ENCODE data around the gene KAT8. TPM values are rescaled to one million over a fixed set of nuclear protein-coding genes. Genes with fewer than 3 reads are reported as not detected.

Gene KAT8
- total RNA-seq, 2 experiments from 2014 or later = 58.1 to 64.5 TPM

DNA sequence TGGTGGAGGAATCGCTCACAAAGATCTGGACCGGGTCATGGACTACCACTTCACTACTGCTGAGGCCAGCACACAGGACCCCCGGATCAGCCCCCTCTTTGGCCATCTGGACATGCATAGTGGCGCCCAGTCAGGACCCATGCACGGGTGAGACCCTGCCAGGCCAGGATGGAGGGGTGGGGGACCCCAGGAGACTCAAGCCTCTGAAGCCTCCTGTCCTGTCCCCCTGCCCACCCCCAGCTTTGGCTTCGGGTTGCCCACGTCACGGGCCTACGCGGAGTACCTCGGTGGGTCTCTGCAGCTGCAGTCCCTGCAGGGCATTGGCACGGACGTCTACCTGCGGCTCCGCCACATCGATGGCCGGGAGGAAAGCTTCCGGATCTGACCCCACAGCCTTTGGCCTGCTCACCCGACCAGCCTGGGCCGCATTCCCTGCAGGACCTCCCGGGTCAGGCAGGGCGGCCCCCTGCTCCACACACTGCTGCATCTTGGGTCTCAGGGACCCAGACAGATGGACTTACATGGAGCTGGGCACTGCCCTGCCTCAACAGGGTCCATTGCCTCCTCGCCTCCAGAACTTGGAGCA lies 5.5 kb upstream of the KAT8 start:
- Mint-ChIP-seq H3K27ac (no peak overlapping the region), H3K27me3 (ENCODE audit: low read depth) (no peaks in the 10 kb centered on the region), H3K36me3 (ENCODE audit: low read depth) (peaks cover 11% of the 10 kb centered on the region), H3K4me3 (no peak overlapping the region), H3K4me1 (ENCODE audit: low read depth) (peaks cover 38% of the 10 kb centered on the region), H3K9me3 (no peaks in the 10 kb centered on the region)
- no peak for DNase-seq
- intact Hi-C loops (cut with micrococcal nuclease) = no loop called here
- CTCF ChIA-PET = no interaction called here

DNA sequence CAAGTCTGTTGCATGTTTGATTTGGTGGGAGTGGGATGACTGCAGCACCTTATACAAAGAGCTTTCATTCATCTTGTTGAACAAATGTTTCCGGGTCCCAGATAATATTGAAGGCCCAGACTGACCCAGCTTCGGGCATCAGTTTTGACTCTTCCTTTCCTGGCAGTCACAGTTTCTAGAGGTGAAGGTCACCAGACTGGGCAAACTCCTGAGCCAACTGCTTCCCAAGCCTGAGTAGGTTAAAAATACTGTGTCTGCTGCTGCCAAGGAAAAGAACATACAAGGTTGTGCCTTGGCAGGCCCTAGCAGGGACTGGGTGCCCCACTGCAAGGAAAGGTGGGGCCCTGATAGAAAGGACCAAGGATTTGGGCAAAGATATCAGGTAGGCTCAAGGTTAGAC lies 4.8 kb upstream of the KAT8 start:
- intact Hi-C loops (cut with micrococcal nuclease) = no loop called here
- H3K4me1 Mint-ChIP-seq (ENCODE audit: low read depth) = peaks cover 34% of the 10 kb centered on the region
- H3K27ac Mint-ChIP-seq = no peak overlapping the region
- peaks cover 11% of the 10 kb centered on the region for H3K36me3 Mint-ChIP-seq (ENCODE audit: low read depth)
- H3K4me3 Mint-ChIP-seq = no peak overlapping the region
- H3K27me3 Mint-ChIP-seq (ENCODE audit: low read depth) = no peaks in the 10 kb centered on the region
- DNase-seq = no peak
- no peaks in the 10 kb centered on the region for H3K9me3 Mint-ChIP-seq
- CTCF ChIA-PET = no interaction called here

DNA sequence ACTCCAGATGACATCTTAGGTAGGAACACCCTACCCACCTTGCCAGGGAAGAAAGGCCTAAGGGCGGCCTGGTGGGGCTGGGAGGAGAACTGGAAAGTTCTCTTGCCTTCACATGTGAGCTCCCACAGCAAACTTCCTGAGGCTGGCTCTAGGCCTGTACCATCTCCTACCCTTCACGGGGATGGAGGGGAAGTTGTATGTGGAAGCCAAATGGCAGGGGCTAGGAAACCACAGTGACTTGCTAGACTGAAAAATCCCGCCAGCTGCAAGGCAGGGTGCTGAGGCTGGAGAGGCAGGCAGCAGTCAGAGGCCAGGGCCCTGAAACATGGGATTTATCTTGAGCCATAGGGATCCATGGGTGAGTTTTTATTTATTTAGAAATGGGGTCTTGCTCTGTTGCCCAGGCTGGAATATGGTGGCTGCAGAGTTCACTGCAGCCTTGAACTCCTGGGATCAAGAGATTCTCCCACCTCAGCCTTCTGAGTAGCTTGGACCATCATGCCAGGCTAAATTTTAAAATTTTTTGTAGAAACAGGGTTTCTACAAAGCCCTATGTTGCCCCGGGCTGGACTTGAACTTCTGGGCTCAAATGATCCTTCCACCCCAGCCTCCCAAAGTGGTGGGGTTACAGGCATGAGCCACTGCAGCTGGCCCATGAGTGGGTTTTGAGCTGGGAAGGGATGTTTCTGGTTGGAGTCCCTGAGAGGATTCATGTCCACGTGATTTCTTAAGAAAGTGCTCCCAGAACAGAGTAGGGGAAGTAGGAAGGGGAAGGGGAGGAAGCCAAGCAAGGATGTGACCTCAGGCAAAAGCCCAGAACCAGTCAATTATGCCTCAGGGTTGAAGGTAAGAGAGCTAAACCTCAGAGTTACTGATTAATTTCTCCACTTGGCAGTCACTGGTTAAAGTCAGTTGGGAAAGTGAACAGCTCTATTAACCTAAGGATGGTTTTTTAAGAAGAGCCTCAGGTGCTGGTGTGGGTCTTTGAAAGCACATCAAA lies 4.0 kb upstream of the KAT8 start:
- Mint-ChIP-seq H3K4me3 (no peak overlapping the region), H3K27ac (peak overlapping the region; percentile 63), H3K27me3 (ENCODE audit: low read depth) (no peaks in the 10 kb centered on the region), H3K36me3 (ENCODE audit: low read depth) (peaks cover 11% of the 10 kb centered on the region), H3K4me1 (ENCODE audit: low read depth) (peaks cover 36% of the 10 kb centered on the region), H3K9me3 (no peaks in the 10 kb centered on the region)
- DNase-seq = no peak
- CTCF ChIA-PET = no interaction called here
- intact Hi-C loops (cut with micrococcal nuclease) = no loop called here

DNA sequence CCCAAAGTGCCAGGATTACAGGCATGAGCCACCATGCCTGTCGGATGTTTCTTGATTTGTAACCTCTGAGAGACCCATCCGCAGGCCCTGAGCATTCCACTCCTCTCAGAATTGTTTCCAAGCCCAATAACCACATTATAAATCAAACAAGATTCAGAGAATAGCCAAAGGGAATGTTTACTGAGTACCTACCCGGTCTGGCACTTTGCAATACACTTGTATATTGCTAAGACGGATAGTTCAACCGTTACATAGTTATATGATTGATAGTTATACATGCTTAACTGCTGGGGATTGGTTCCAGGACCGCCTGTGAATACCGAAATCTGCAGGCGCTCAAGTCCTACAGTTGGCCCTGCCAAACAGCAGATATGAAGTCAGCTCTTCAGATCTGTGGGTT lies 3.0 kb upstream of the KAT8 start:
- no peak for DNase-seq
- Mint-ChIP-seq H3K4me3 (no peak overlapping the region), H3K27me3 (ENCODE audit: low read depth) (no peaks in the 10 kb centered on the region), H3K9me3 (no peaks in the 10 kb centered on the region), H3K36me3 (ENCODE audit: low read depth) (peaks cover 11% of the 10 kb centered on the region), H3K27ac (no peak overlapping the region), H3K4me1 (ENCODE audit: low read depth) (peaks cover 39% of the 10 kb centered on the region)
- CTCF ChIA-PET = no interaction called here
- intact Hi-C loops (cut with micrococcal nuclease) = no loop called here

DNA sequence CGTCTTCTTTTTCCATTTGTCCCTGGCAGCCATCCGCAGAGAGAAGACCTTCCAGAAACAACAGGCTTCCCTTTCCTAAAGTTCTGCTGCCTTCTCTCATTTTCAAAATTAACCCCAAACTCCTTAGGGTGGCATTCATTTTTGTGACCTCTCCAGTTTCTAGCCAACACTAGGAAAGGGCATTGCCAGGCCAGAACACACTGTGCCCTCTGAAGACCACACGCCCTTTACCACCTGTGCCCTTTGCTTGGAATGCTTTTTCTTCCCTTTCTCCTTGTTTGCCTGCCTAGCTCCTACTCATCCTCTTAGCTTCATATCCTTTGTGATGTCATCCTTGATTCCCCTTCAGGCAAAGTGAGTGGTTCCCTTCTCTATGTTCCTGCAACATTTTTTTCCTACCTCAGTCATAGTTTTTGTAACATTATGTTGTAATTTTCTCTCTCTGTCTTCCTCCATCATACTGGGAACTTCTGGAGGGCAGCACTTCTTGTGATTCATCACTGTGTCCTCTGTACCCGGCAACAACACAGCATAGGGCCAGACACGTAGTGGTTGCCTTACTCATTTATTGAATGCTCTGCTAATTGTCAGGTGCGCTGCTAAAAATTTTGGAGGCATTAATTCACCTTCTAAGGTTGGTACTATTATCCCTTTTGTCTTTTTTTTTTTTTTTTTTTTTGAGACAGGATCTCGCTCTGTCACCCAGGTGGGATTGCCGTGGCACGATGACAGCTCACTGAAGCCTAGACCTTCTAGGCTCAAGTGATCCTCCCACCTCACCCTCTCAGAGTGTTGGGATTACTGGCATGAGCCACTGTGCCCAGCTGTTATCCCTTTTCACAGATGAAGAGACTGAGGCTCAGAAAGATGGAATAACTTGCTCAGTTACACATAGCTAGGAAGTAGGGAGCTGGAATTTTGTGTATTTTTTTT lies 1.0 kb downstream of the KAT8 start:
- Mint-ChIP-seq H3K4me1 (ENCODE audit: low read depth) (peaks cover 28% of the 10 kb centered on the region), H3K9me3 (no peaks in the 10 kb centered on the region), H3K27me3 (ENCODE audit: low read depth) (no peaks in the 10 kb centered on the region), H3K27ac (peak overlapping the region; percentile 70), H3K4me3 (peak overlapping the region; percentile 82), H3K36me3 (ENCODE audit: low read depth) (peaks cover 11% of the 10 kb centered on the region)
- CTCF ChIA-PET = interaction anchor here (1.2 kb wide), 1 partner anchor 46 kb away, joined by 3 read pairs; no protein-coding TSS in a partner anchor
- DNase-seq = no peak
- intact Hi-C loops (cut with micrococcal nuclease) = no loop called here

DNA sequence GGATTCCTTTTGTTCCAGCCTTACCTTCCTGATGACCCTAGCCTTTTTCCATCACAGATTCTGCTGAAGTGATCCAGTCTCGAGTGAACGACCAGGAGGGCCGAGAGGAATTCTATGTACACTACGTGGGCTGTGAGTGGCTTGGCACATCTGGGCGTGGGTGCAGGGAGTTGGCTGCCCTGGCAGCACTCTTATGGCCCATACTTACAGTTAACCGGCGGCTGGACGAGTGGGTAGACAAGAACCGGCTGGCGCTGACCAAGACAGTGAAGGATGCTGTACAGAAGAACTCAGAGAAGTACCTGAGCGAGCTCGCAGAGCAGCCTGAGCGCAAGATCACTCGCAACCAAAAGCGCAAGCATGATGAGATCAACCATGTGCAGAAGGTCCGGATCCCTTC lies 2.7 kb downstream of the KAT8 start:
- intact Hi-C loops (cut with micrococcal nuclease) = no loop called here
- Mint-ChIP-seq H3K27me3 (ENCODE audit: low read depth) (no peaks in the 10 kb centered on the region), H3K4me3 (no peak overlapping the region), H3K36me3 (ENCODE audit: low read depth) (peaks cover 18% of the 10 kb centered on the region), H3K27ac (no peak overlapping the region), H3K9me3 (no peaks in the 10 kb centered on the region), H3K4me1 (ENCODE audit: low read depth) (peaks cover 21% of the 10 kb centered on the region)
- CTCF ChIA-PET = interaction anchor here (3.6 kb wide), 1 partner anchor 22 kb away, joined by 20 read pairs; no protein-coding TSS in a partner anchor
- no peak for DNase-seq

DNA sequence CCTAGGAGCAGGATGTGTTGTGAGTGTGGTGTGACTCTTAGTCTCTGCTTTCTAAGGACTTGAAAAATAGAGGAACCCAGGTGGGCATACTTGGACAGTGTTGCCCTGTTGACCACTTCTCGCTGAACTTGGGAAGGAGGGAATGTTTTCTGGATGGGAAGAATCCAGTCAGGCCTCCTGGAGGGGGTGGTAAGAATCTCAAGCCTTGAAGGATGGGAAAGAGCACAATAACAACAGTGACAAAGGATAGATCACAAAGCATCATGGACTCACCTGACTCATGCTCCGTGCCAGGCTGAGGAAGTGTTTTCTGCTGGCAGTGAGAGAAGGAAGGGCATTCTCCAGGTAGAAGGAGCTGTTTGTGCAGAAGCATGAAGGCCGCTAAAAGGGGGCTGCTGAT lies 8.4 kb downstream of the KAT8 start:
- no peak for DNase-seq
- H3K27me3 Mint-ChIP-seq (ENCODE audit: low read depth) = no peaks in the 10 kb centered on the region
- CTCF ChIA-PET = no interaction called here
- intact Hi-C loops (cut with micrococcal nuclease) = no loop called here
- H3K9me3 Mint-ChIP-seq = no peaks in the 10 kb centered on the region
- no peak overlapping the region for H3K4me3 Mint-ChIP-seq
- peaks cover 3% of the 10 kb centered on the region for H3K4me1 Mint-ChIP-seq (ENCODE audit: low read depth)
- no peak overlapping the region for H3K27ac Mint-ChIP-seq
- peaks cover 27% of the 10 kb centered on the region for H3K36me3 Mint-ChIP-seq (ENCODE audit: low read depth)

DNA sequence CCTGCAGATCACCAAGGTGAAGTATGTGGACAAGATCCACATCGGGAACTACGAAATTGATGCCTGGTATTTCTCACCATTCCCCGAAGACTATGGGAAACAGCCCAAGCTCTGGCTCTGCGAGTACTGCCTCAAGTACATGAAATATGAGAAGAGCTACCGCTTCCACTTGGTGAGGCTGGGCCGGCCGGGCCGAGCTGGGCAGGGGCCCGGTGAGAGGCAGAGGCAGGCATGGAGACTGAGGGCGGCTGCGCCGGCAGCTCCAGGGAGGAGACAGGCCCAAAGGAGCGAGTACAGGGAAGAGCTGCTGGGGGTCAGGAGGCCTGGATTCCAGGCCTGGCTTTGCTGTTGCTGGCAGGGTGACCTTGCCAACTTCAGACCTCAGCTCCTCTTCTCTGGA lies 9.7 kb downstream of the KAT8 start:
- DNase-seq = no peak
- CTCF ChIA-PET = no interaction called here
- Mint-ChIP-seq H3K4me1 (ENCODE audit: low read depth) (peaks cover 3% of the 10 kb centered on the region), H3K4me3 (no peak overlapping the region), H3K27ac (no peak overlapping the region), H3K27me3 (ENCODE audit: low read depth) (no peaks in the 10 kb centered on the region), H3K36me3 (ENCODE audit: low read depth) (peaks cover 25% of the 10 kb centered on the region), H3K9me3 (no peaks in the 10 kb centered on the region)
- intact Hi-C loops (cut with micrococcal nuclease) = no loop called here

DNA sequence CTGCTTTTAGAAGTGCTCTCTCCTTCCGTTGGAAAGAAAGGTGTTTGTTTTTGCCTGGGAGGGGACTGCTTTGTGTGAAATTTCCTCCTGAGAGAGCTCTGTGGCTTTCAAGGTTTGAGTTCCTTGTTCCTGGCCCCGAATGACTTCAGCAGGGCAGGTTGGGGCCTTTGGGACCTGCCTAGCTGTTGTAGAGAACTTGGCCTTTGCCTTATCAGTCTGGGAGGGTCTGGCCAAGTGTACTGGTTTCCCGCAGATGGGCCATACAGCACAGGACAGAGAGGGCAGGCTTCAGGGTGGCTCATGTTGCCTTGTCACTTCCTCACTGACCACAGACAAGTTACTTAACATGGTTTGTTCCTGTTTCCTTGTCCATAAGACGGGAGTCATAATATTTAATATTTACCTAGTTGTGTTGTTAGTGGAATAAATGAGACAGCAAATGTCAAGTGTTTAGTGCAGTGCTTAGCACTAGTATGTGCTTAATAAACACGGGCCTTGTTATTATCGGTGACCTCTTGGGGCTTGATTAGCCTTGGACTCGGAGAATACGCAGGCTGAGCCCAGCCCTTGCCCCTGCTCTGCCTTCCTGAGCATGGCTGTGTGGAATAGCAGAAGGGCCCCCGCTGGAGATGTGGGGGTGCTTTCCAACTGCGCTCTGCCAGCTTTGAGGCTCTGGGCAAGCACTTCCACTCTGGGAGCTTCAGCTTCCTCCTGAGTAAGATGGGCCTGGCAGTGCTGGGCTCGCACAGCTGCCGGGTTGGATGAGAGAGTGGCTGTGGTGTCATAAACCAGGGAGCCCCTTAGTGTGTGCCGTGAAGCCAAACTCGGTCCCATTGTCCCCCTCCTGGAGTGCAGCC lies 11.5 kb downstream of the KAT8 start:
- intact Hi-C loops (cut with micrococcal nuclease) = no loop called here
- H3K4me3 Mint-ChIP-seq = no peak overlapping the region

DNA sequence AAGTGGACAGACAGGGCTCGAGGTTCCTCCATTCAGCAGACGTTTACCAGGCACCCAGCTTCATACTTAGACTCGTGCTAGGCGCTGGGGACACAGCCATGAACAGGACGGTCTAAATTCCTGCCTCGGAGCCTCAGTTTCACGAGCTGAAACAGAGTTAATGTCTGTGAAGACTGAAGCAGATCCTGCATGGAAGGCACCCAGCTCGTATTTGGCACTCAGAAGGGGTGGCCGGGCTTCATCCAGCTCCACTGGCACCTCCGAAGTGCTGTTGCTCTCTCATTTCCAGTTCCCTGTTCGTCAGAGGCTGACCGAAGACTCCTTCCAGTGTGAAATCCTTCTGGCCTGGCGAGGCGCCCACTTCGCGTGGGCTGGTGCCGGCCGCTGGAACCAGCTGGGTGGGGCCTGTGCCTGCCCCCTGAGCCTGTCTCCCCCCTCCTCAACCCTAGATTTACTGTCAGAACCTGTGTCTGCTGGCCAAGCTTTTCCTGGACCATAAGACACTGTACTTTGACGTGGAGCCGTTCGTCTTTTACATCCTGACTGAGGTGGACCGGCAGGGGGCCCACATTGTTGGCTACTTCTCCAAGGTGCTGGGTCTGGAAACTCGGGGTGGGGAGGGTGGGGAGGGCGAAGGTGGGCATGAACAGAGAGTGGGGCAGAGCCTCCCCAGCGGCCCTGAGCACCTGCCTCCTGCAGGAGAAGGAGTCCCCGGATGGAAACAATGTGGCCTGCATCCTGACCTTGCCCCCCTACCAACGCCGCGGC lies 12.3 kb downstream of the KAT8 start:
- CTCF ChIA-PET = interaction anchor here (0.6 to 0.9 kb wide), 2 partner anchors 12 to 171 kb away, joined by 3 to 5 read pairs; no protein-coding TSS in a partner anchor

More for the DNA sequence above, 11.5 kb downstream of the KAT8 start:
- no peak for DNase-seq
- no peaks in the 10 kb centered on the region for H3K9me3 Mint-ChIP-seq
- H3K27me3 Mint-ChIP-seq (ENCODE audit: low read depth) = no peaks in the 10 kb centered on the region
- H3K4me1 Mint-ChIP-seq (ENCODE audit: low read depth) = peaks cover 3% of the 10 kb centered on the region
- H3K36me3 Mint-ChIP-seq (ENCODE audit: low read depth) = peaks cover 17% of the 10 kb centered on the region
- peak overlapping the region; percentile 50 for H3K27ac Mint-ChIP-seq
- CTCF ChIA-PET = interaction anchor here (0.5 to 0.9 kb wide), 2 partner anchors 13 to 187 kb away, joined by 4 to 5 read pairs; no protein-coding TSS in a partner anchor

DNA sequence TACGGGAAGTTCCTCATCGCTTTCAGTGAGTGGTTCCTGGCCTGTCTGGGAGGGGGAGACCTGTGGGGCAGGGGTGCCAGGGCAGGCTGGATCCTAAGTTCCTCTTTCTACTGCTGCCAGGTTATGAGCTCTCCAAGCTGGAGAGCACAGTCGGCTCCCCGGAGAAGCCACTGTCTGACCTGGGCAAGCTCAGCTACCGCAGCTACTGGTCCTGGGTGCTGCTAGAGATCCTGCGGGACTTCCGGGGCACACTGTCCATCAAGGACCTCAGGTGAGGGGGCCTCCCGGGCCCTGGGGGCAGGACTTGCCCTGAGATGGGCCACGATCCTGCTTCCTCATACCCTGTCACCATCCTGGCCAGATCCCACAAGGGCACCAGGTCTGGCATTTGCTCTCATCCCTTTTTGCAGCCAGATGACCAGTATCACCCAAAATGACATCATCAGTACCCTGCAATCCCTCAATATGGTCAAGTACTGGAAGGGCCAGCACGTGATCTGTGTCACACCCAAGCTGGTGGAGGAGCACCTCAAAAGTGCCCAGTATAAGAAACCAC lies 12.9 kb downstream of the KAT8 start:
- H3K9me3 Mint-ChIP-seq = no peaks in the 10 kb centered on the region
- peaks cover 3% of the 10 kb centered on the region for H3K4me1 Mint-ChIP-seq (ENCODE audit: low read depth)
- no peak overlapping the region for H3K27ac Mint-ChIP-seq
- DNase-seq = no peak
- CTCF ChIA-PET = no interaction called here
- H3K4me3 Mint-ChIP-seq = no peak overlapping the region
- H3K36me3 Mint-ChIP-seq (ENCODE audit: low read depth) = peaks cover 14% of the 10 kb centered on the region
- intact Hi-C loops (cut with micrococcal nuclease) = no loop called here
- no peaks in the 10 kb centered on the region for H3K27me3 Mint-ChIP-seq (ENCODE audit: low read depth)

More for the DNA sequence above, 12.3 kb downstream of the KAT8 start:
- peaks cover 3% of the 10 kb centered on the region for H3K4me1 Mint-ChIP-seq (ENCODE audit: low read depth)
- DNase-seq = no peak
- H3K36me3 Mint-ChIP-seq (ENCODE audit: low read depth) = peaks cover 15% of the 10 kb centered on the region
- H3K9me3 Mint-ChIP-seq = no peaks in the 10 kb centered on the region
- intact Hi-C loops (cut with micrococcal nuclease) = no loop called here
- no peaks in the 10 kb centered on the region for H3K27me3 Mint-ChIP-seq (ENCODE audit: low read depth)
- no peak overlapping the region for H3K27ac Mint-ChIP-seq
- H3K4me3 Mint-ChIP-seq = no peak overlapping the region

Measured in activated naive CD4-positive, alpha-beta T cell treated with anti-CD3 and anti-CD28 coated beads for 36 hours (primary cell).